HEK293T (cell line): ENCODE data around the gene GDA.
"Not testable (repeated sequence)": the region's sequence is repeated elsewhere in the genome, so short reads cannot be mapped to it uniquely, and the experiment has no call there.

Experiments used
- CTCF ChIA-PET: fragments of 350-600 bp; formaldehyde crosslinking; extraction: SDS; loops from one replicate; lab custom pipeline; 2021; ENCODE audit warnings: antibody characterized with exemption, inconsistent platforms; lab: Yijun Ruan, JAX
- POLR2A ChIA-PET: fragments of 350-600 bp; formaldehyde crosslinking; extraction: SDS; loops from one replicate; lab custom pipeline; 2020; ENCODE audit warnings: antibody characterized with exemption, inconsistent platforms; lab: Yijun Ruan, JAX
- DNase-seq: peaks from one replicate; pipeline ENCODE4 v3.0.0; 2012; ENCODE audit warnings: mixed read lengths; ENCODE audit errors: extremely low spot score
- ARNT ChIP-seq: fragments of 450-650 bp; IDR thresholded peaks from 2 replicates; pipeline ENCODE4 v1.6.1; 2017; ENCODE audit warnings: mild to moderate bottlenecking
- BHLHE40 ChIP-seq: fragments of 450-650 bp; IDR thresholded peaks from 2 replicates; pipeline ENCODE4 v1.6.1; 2016; ENCODE audit warnings: mild to moderate bottlenecking, moderate library complexity, borderline replicate concordance
- CTBP1 ChIP-seq: fragments of 450-650 bp; IDR thresholded peaks from 2 replicates; pipeline ENCODE4 v1.6.1; 2016; ENCODE audit warnings: borderline replicate concordance
- ELF4 ChIP-seq: fragments of 450-650 bp; IDR thresholded peaks from 2 replicates; pipeline ENCODE4 v1.6.1; 2017; ENCODE audit warnings: antibody characterized with exemption
- FOXA1 ChIP-seq: fragments of 450-650 bp; IDR thresholded peaks from 2 replicates; pipeline ENCODE4 v1.6.1; 2016; ENCODE audit warnings: mild to moderate bottlenecking
- FOXK2 ChIP-seq: fragments of 450-650 bp; IDR thresholded peaks from 2 replicates; pipeline ENCODE4 v1.6.1; 2016; ENCODE audit warnings: mild to moderate bottlenecking
- FOXM1 ChIP-seq: fragments of 450-650 bp; IDR thresholded peaks from 2 replicates; pipeline ENCODE4 v1.6.1; 2017; ENCODE audit warnings: mild to moderate bottlenecking, borderline replicate concordance
- HDGF ChIP-seq: fragments of 450-650 bp; IDR thresholded peaks from 2 replicates; pipeline ENCODE4 v1.6.1; 2017; ENCODE audit warnings: antibody characterized with exemption, borderline replicate concordance
- L3MBTL2 ChIP-seq: fragments of 450-650 bp; conservative IDR thresholded peaks from 2 replicates; pipeline ENCODE4 v1.6.1; 2016; ENCODE audit warnings: mild to moderate bottlenecking
- LEF1 ChIP-seq: fragments of 450-650 bp; IDR thresholded peaks from 2 replicates; pipeline ENCODE4 v1.6.1; 2017; ENCODE audit warnings: mild to moderate bottlenecking, borderline replicate concordance
- NFRKB ChIP-seq: fragments of 450-650 bp; IDR thresholded peaks from 2 replicates; pipeline ENCODE4 v1.6.1; 2016; ENCODE audit warnings: mild to moderate bottlenecking, moderate library complexity
- PKNOX1 ChIP-seq: fragments of 450-650 bp; IDR thresholded peaks from 2 replicates; pipeline ENCODE4 v1.6.1; 2016
- SP1 ChIP-seq: fragments of 450-650 bp; IDR thresholded peaks from 2 replicates; pipeline ENCODE4 v1.6.1; 2017
- SUZ12 ChIP-seq: fragments of 450-650 bp; IDR thresholded peaks from 2 replicates; pipeline ENCODE4 v1.6.1; 2016; ENCODE audit warnings: mild to moderate bottlenecking
- TARDBP ChIP-seq: fragments of 450-650 bp; IDR thresholded peaks from 2 replicates; pipeline ENCODE4 v1.6.1; 2016
- ZNF384 ChIP-seq: fragments of 450-650 bp; IDR thresholded peaks from 2 replicates; pipeline ENCODE4 v1.6.1; 2016

The GDA gene

GRCh38 chr9:72263572-72263971 is 114.3 kb downstream of the GDA start:
- TF ChIP-seq BHLHE40 (no peak), CTBP1 (no peak), SUZ12 (no peak), ARNT (no peak), FOXK2 (no peak), FOXA1 (no peak), L3MBTL2 (no peak), TARDBP (no peak)
- no peak for DNase-seq
- POLR2A ChIA-PET, result no interaction called here
- CTCF ChIA-PET, result no interaction called here

GRCh38 chr9:72268961-72269360 is 119.7 kb downstream of the GDA start:
- TF ChIP-seq BHLHE40 (no peak), SP1 (no peak), HDGF (no peak)
- DNase-seq, result no peak
- ChIA-PET CTCF (no interaction called here), POLR2A (no interaction called here)

- POLR2A ChIA-PET, DNase-seq, CTCF ChIA-PET: not testable (repeated sequence)
Observed at GRCh38 chr9:72270359-72270758, 121.1 kb downstream of the GDA start.

- ChIA-PET POLR2A (no interaction called here), CTCF (interaction anchor here (0.6 to 2.2 kb wide), 6 partner anchors 10 to 233 kb away, joined by 3 to 20 read pairs (median 5); no protein-coding TSS in a partner anchor)
- peak; percentile 70 for DNase-seq
- no peak for TF ChIP-seq PKNOX1
- no peak for TF ChIP-seq SP1
- no peak for TF ChIP-seq FOXM1
- TF ChIP-seq BHLHE40, result no peak
- no peak for TF ChIP-seq TARDBP
- TF ChIP-seq FOXK2, result no peak
- TF ChIP-seq LEF1, result no peak
- no peak for TF ChIP-seq SUZ12
- no peak for TF ChIP-seq CTBP1
- no peak for TF ChIP-seq NFRKB
- TF ChIP-seq L3MBTL2, result no peak
- TF ChIP-seq ELF4, result no peak
- no peak for TF ChIP-seq HDGF
Observed at GRCh38 chr9:72271613-72272478, 122.6 kb downstream of the GDA start.

GRCh38 chr9:72274441-72274840 is 125.2 kb downstream of the GDA start:
- no peak for DNase-seq
- ChIA-PET POLR2A (no interaction called here), CTCF (no interaction called here)
- TF ChIP-seq SUZ12 (no peak), SP1 (no peak), TARDBP (no peak)

GRCh38 chr9:72274916-72275315 is 125.7 kb downstream of the GDA start:
- TF ChIP-seq CTBP1, result no peak
- no peak for TF ChIP-seq NFRKB
- TF ChIP-seq ELF4, result no peak
- no peak for TF ChIP-seq FOXA1
- TF ChIP-seq HDGF, result no peak
- TF ChIP-seq FOXM1, result no peak
- POLR2A ChIA-PET, result no interaction called here
- CTCF ChIA-PET, result no interaction called here
- DNase-seq, result no peak

- TF ChIP-seq FOXK2 (no peak), NFRKB (no peak), CTBP1 (no peak), ARNT (no peak), ZNF384 (no peak), PKNOX1 (no peak), L3MBTL2 (no peak), ELF4 (no peak), LEF1 (no peak), HDGF (no peak), BHLHE40 (no peak), TARDBP (no peak), SUZ12 (no peak), FOXA1 (no peak), FOXM1 (no peak), SP1 (no peak)
- ChIA-PET POLR2A (no interaction called here), CTCF (no interaction called here)
- DNase-seq, result no peak
Observed at GRCh38 chr9:72276429-72276828, 127.2 kb downstream of the GDA start.
